AG09309 (cell line): ENCODE measurements around the gene TPST2.

Experiments used
- DNase-seq: peaks from one replicate; pipeline ENCODE4 v3.0.0-alpha.2; 2010; ENCODE audit warnings: low read depth
- H3K4me3 ChIP-seq: 2 replicates; pipeline ENCODE4 v1.5.1; 2011; ENCODE audit warnings: mild to moderate bottlenecking, low read depth, low read length, moderate library complexity; ENCODE audit not compliant: control insufficient read depth
- TF ChIP-seq, protein P1 (sequence below): IDR thresholded peaks from 2 replicates; pipeline ENCODE4 v1.5.1; 2011; ENCODE audit warnings: mild to moderate bottlenecking, low read depth, low read length, inconsistent platforms; ENCODE audit not compliant: insufficient read depth, control insufficient read depth; ENCODE audit errors: missing control alignments

The TPST2 gene

GRCh38 chr22:26567610-26568009 lies 22.3 kb downstream of the TPST2 start:
- no peak for DNase-seq
- TF ChIP-seq, protein P1, sequence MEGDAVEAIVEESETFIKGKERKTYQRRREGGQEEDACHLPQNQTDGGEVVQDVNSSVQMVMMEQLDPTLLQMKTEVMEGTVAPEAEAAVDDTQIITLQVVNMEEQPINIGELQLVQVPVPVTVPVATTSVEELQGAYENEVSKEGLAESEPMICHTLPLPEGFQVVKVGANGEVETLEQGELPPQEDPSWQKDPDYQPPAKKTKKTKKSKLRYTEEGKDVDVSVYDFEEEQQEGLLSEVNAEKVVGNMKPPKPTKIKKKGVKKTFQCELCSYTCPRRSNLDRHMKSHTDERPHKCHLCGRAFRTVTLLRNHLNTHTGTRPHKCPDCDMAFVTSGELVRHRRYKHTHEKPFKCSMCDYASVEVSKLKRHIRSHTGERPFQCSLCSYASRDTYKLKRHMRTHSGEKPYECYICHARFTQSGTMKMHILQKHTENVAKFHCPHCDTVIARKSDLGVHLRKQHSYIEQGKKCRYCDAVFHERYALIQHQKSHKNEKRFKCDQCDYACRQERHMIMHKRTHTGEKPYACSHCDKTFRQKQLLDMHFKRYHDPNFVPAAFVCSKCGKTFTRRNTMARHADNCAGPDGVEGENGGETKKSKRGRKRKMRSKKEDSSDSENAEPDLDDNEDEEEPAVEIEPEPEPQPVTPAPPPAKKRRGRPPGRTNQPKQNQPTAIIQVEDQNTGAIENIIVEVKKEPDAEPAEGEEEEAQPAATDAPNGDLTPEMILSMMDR = no peak
- H3K4me3 ChIP-seq = no peak overlapping the region

DNA sequence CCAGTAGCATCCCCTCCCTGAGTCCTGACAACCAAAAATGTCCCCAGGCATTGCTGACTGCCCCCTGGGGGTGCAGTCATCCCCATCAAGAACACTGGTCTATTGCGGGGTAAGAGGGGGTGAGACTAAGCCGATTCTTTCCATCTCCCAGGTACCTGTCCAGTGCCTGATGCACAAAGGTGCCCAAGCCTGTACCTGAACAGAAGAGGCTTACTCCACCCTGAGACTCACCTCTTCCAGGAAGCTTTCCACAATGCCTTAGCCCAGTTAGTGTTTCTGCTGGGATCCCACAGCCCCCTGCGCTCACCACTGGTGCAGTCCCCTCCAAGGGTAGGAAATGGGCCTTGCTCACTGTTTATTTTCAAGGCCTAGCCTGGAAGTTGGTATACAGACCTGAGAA lies 22.9 kb downstream of the TPST2 start:
- TF ChIP-seq, protein P1 = no peak
- DNase-seq = no peak
- H3K4me3 ChIP-seq = no peak overlapping the region

GRCh38 chr22:26565889-26566288 lies 24.0 kb downstream of the TPST2 start:
- no peak for DNase-seq
- H3K4me3 ChIP-seq = no peak overlapping the region
- TF ChIP-seq, protein P1 = no peak

- TF ChIP-seq, protein P1 = no peak
- H3K4me3 ChIP-seq = no peak overlapping the region
- DNase-seq = no peak
Measured at GRCh38 chr22:26565181-26565580, 24.8 kb downstream of the TPST2 start.

- TF ChIP-seq, protein P1 = no peak
- DNase-seq = no peak
- H3K4me3 ChIP-seq = no peak overlapping the region
Measured at GRCh38 chr22:26564672-26565071, 25.3 kb downstream of the TPST2 start.

- no peak overlapping the region for H3K4me3 ChIP-seq
- DNase-seq = no peak
- TF ChIP-seq, protein P1 = no peak
Measured at GRCh38 chr22:26564181-26564580, 25.8 kb downstream of the TPST2 start.

GRCh38 chr22:26563022-26563421 lies 26.9 kb downstream of the TPST2 start:
- TF ChIP-seq, protein P1 = no peak
- DNase-seq = no peak
- H3K4me3 ChIP-seq = no peak overlapping the region
